Kidney (tissue), 14 donors: ENCODE results near the gene PPFIA1. TPM values are rescaled to one million over a fixed set of nuclear protein-coding genes. Genes with fewer than 3 reads are reported as not detected.
A peak's percentile ranks its signal among the peaks of the same experiment; 100 is the strongest.

Experiments
- DNase-seq, 5 donors: peaks; one replicate each; pipeline ENCODE4 v3.0.0-alpha.2; 2013 to 2020
- FAIRE-seq: peaks from 2 replicates; lab custom pipeline; 2012; peaks lifted over from hg19 to GRCh38; lab: Jason Lieb, UNC
- H3K27ac ChIP-seq, 2 donors: one replicate each; pipeline ENCODE4 v1.7.0; 2013; ENCODE audit warnings: low read depth in 2 of 2, low read length in 2 of 2, inconsistent platforms in 1 of 2
- H3K27me3 ChIP-seq: one replicate; pipeline ENCODE4 v1.7.1; 2013; ENCODE audit warnings: low read length, inconsistent platforms; ENCODE audit not compliant: control insufficient read depth, insufficient read depth
- H3K36me3 ChIP-seq, 3 donors: one replicate each; pipeline versions ENCODE4 v1.7.0 to v1.7.1; 2013; ENCODE audit warnings: low read length in 3 of 3, control low read depth in 1 of 3, inconsistent platforms in 1 of 3; ENCODE audit not compliant: insufficient read depth in 3 of 3, control insufficient read depth in 2 of 3
- H3K4me1 ChIP-seq, 3 donors: one replicate each; pipeline versions ENCODE4 v1.7.0 to v1.7.1; 2013; ENCODE audit warnings: low read length in 3 of 3, inconsistent platforms in 1 of 3, low read depth in 1 of 3; ENCODE audit not compliant: control insufficient read depth in 2 of 3, insufficient read depth in 2 of 3
- H3K4me3 ChIP-seq, 3 donors: one replicate each; pipeline versions ENCODE4 v1.7.0 to v1.8.1; 2013; ENCODE audit warnings: low read length in 3 of 3, control low read depth in 1 of 3, inconsistent platforms in 1 of 3
- H3K9ac ChIP-seq, 3 donors: one replicate each; pipeline versions ENCODE4 v1.7.0 to v1.7.1; 2013; ENCODE audit warnings: low read length in 3 of 3, control low read depth in 1 of 3, inconsistent platforms in 1 of 3
- H3K9me3 ChIP-seq, 3 donors: one replicate each; pipeline versions ENCODE4 v1.7.0 to v1.7.1; 2013; ENCODE audit warnings: low read length in 3 of 3, control low read depth in 1 of 3, inconsistent platforms in 1 of 3; ENCODE audit not compliant: control insufficient read depth in 2 of 3, insufficient read depth in 1 of 3
- CTCF ChIP-seq: IDR thresholded peaks from 3 replicates; pipeline ENCODE4 v1.5.1; 2012; ENCODE audit warnings: mild to moderate bottlenecking, moderate library complexity, borderline replicate concordance; ENCODE audit not compliant: insufficient read depth; ENCODE audit errors: extremely low read depth
- intact Hi-C: fragments of 100-400 bp; cut with DNase I; formaldehyde crosslinking; loops from one replicate; pipeline ENCODE4 v1.11.1; 2022
- polyA plus RNA-seq: library from polyadenylated mRNA; stranded (reverse); fragments of 350-450 nt; fragmentation: Illumina TruSeq; extraction: RNeasy Lipid Tissue Mini Kit (QIAGEN cat#74804); gene quantifications from one replicate; pipeline ENCODE4 v1.2.3, GENCODE V29; 2014; ENCODE audit warnings: low read depth, low replicate concordance; ENCODE audit not compliant: insufficient read depth
- total RNA-seq: library from RNA; stranded (reverse); fragmentation: NEBNext Ultra II Directional; extraction: Animal tissue kit (Norgen Biotek cat#: 25700); gene quantifications from one replicate; pipeline ENCODE4 v1.2.1, GENCODE V29; 2021
- donor health status: control.
- donor health status: control.
- donor health status: control.
- donor health status: control.
- donor health status: control.
- donor health status: DM: yes; HTN: yes; CAD: no.
- donor health status: Normal renal cell carcinoma (clear cell type).

The PPFIA1 gene
- total and polyA plus RNA-seq, 2 donors from 2014 or later: 19.1 to 53.0 TPM

GRCh38 chr11:70423523-70424505, 153.3 kb downstream of the PPFIA1 start:
- intact Hi-C loops: no loop called here
- H3K4me3 ChIP-seq: no peak overlapping the region
- H3K27me3 ChIP-seq: no peaks in the 10 kb centered on the region
- no peak for TF ChIP-seq CTCF
- H3K9me3 ChIP-seq: no peaks in the 10 kb centered on the region
- no peak for FAIRE-seq
- H3K9ac ChIP-seq: no peak overlapping the region
- H3K27ac ChIP-seq: no peak overlapping the region
- DNase-seq: peak in 1 of 5 donors; percentile 65
- peaks cover 0 to 56% (median 40%) of the 10 kb centered on the region in 3 donors for H3K36me3 ChIP-seq
- H3K4me1 ChIP-seq: no peaks in the 10 kb centered on the region

GRCh38 chr11:70424765-70425344, 154.4 kb downstream of the PPFIA1 start:
- Histone ChIP-seq H3K9ac (no peak overlapping the region), H3K4me3 (no peak overlapping the region), H3K36me3 (peaks cover 0 to 55% (median 38%) of the 10 kb centered on the region in 3 donors), H3K9me3 (no peaks in the 10 kb centered on the region), H3K27me3 (no peaks in the 10 kb centered on the region), H3K4me1 (no peaks in the 10 kb centered on the region), H3K27ac (no peak overlapping the region)
- FAIRE-seq (no peak), DNase-seq (peak in 1 of 5 donors; percentile 18)
- TF ChIP-seq CTCF: no peak
- intact Hi-C loops: no loop called here

- DNase-seq: no peak
- Histone ChIP-seq H3K27ac (no peak overlapping the region), H3K4me1 (no peaks in the 10 kb centered on the region), H3K4me3 (no peak overlapping the region), H3K9me3 (no peaks in the 10 kb centered on the region), H3K9ac (no peak overlapping the region), H3K27me3 (no peaks in the 10 kb centered on the region), H3K36me3 (peaks cover 0 to 58% (median 33%) of the 10 kb centered on the region in 3 donors)
- intact Hi-C loops: no loop called here
- FAIRE-seq: no peak
- no peak for TF ChIP-seq CTCF
Measured at GRCh38 chr11:70427436-70427835, 156.9 kb downstream of the PPFIA1 start.
